ENCODE measurements around the gene UBE2V1. TPM values are rescaled to one million over a fixed set of nuclear protein-coding genes. Genes with fewer than 3 reads are reported as not detected.

The UBE2V1 gene
- total and polyA plus RNA-seq, 7 donors = 45.2 to 165 (median 60.3) TPM

GRCh38 chr20:50146214-50146613 is 33.3 kb upstream of the UBE2V1 start:
- TF ChIP-seq CTCF (IDR thresholded peaks at IDR 0.05) = no peak
- Histone ChIP-seq H3K27me3 (ENCODE audit: insufficient read depth in 3 of 3, low read length in 2 of 3) (no peaks in the 10 kb centered on the region), H3K9me3 (no peaks in the 10 kb centered on the region), H3K4me3 (peak overlapping the region; percentile 56), H3K4me1 (peaks cover 73% of the 10 kb centered on the region), H3K36me3 (ENCODE audit: insufficient read depth in 1 of 2, low read depth in 1 of 2) (peaks cover 0 to 36% of the 10 kb centered on the region in 2 donors), H3K27ac (peak overlapping the region; percentile 96)
- WGBS, 3 donors = 82 to 89% (median 87%) methylated on average over 6 of the region's 6 CpGs
- no peak for ATAC-seq
- intact Hi-C loops (cut with DNase I) = no loop called here
- no peak for DNase-seq

GRCh38 chr20:50145566-50145965 is 32.6 kb upstream of the UBE2V1 start:
- peaks cover 0 to 43% of the 10 kb centered on the region in 2 donors for H3K36me3 ChIP-seq (ENCODE audit: insufficient read depth in 1 of 2, low read depth in 1 of 2)

GRCh38 chr20:50144362-50144761 is 31.4 kb upstream of the UBE2V1 start:
- H3K4me3 ChIP-seq = no peak overlapping the region
- peak overlapping the region; percentile 42 for H3K27ac ChIP-seq
- H3K36me3 ChIP-seq (ENCODE audit: insufficient read depth in 1 of 2, low read depth in 1 of 2) = peaks cover 0 to 43% of the 10 kb centered on the region in 2 donors
- DNase-seq (peak; percentile 72 to 83), ATAC-seq (peak; percentile 44 to 75 (median 68))
- no peak for TF ChIP-seq CTCF (IDR thresholded peaks at IDR 0.05)
- 55 to 69% (median 55%) methylated on average over 4 of the region's 4 CpGs for WGBS, 3 donors
- H3K27me3 ChIP-seq (ENCODE audit: insufficient read depth in 3 of 3, low read length in 2 of 3) = no peaks in the 10 kb centered on the region
- no peaks in the 10 kb centered on the region for H3K9me3 ChIP-seq
- intact Hi-C loops (cut with DNase I) = no loop called here
- H3K4me1 ChIP-seq = peaks cover 60% of the 10 kb centered on the region

More at GRCh38 chr20:50145566-50145965, 32.6 kb upstream of the UBE2V1 start:
- Histone ChIP-seq H3K27ac (peak overlapping the region; percentile 42), H3K9me3 (no peaks in the 10 kb centered on the region), H3K4me1 (peaks cover 72% of the 10 kb centered on the region), H3K4me3 (no peak overlapping the region), H3K27me3 (ENCODE audit: insufficient read depth in 3 of 3, low read length in 2 of 3) (no peaks in the 10 kb centered on the region)
- WGBS, 3 donors = 85 to 97% (median 87%) methylated on average over 6 of the region's 6 CpGs
- DNase-seq (no peak), ATAC-seq (no peak)
- intact Hi-C loops (cut with DNase I) = no loop called here
- no peak for TF ChIP-seq CTCF (IDR thresholded peaks at IDR 0.05)

- intact Hi-C loops (cut with DNase I) = no loop called here
- ATAC-seq (no peak), DNase-seq (no peak)
- WGBS, 3 donors = 86 to 89% (median 86%) methylated on average over 6 of the region's 6 CpGs
- Histone ChIP-seq H3K4me1 (peaks cover 59% of the 10 kb centered on the region), H3K27ac (peak overlapping the region; percentile 16), H3K36me3 (ENCODE audit: insufficient read depth in 1 of 2, low read depth in 1 of 2) (peaks cover 0 to 33% of the 10 kb centered on the region in 2 donors), H3K9me3 (no peaks in the 10 kb centered on the region), H3K4me3 (no peak overlapping the region), H3K27me3 (ENCODE audit: insufficient read depth in 3 of 3, low read length in 2 of 3) (no peaks in the 10 kb centered on the region)
- TF ChIP-seq CTCF (IDR thresholded peaks at IDR 0.05) = no peak
Observed at GRCh38 chr20:50142812-50143211, 29.9 kb upstream of the UBE2V1 start.
